SK-N-MC (cell line): ENCODE data around the gene TMEM151A.
A peak's percentile ranks its signal among the peaks of the same experiment; 100 is the strongest.

Experiments
- DNase-seq: peaks from one replicate; pipeline ENCODE4 v3.0.0-alpha.2; 2011; ENCODE audit warnings: low read depth, low spot score
- H3K27ac ChIP-seq: fragments of 200-600 bp; sonication (generic); 2 replicates; pipeline ENCODE4 v1.5.1; 2016; ENCODE audit warnings: mixed run types
- H3K36me3 ChIP-seq: fragments of 200-600 bp; sonication (generic); 2 replicates; pipeline ENCODE4 v1.6.1; 2017; ENCODE audit warnings: antibody characterized with exemption, low read length, mixed read lengths; ENCODE audit not compliant: insufficient read depth
- H3K4me3 ChIP-seq: fragments of 200-600 bp; sonication (generic); 2 replicates; pipeline ENCODE4 v1.5.1; 2016
- H3K9ac ChIP-seq: fragments of 200-600 bp; sonication (generic); 2 replicates; pipeline ENCODE4 v1.8.0; 2017; ENCODE audit warnings: mixed run types, mixed read lengths; ENCODE audit not compliant: insufficient read length
- H3K9me3 ChIP-seq: fragments of 200-600 bp; sonication (generic); 2 replicates; pipeline ENCODE4 v1.6.1; 2017; ENCODE audit warnings: low read depth, mild to moderate bottlenecking, antibody characterized with exemption, low read length, moderate library complexity, mixed read lengths
- EZH2 ChIP-seq: fragments of 200-600 bp; sonication (generic); IDR thresholded peaks from one replicate; pipeline ENCODE4 v1.6.1; 2017; ENCODE audit warnings: antibody characterized with exemption
- FOXP2 ChIP-seq: optimal IDR thresholded peaks from 2 replicates; pipeline ENCODE3; 2011; ENCODE audit warnings: mild to moderate bottlenecking, moderate library complexity; ENCODE audit not compliant: insufficient read depth; ENCODE audit errors: extremely low read length, control extremely low read depth
- POLR2AphosphoS5 ChIP-seq: IDR thresholded peaks from 2 replicates; pipeline ENCODE4 v1.6.1; 2012; ENCODE audit warnings: mild to moderate bottlenecking, low read depth, low read length, borderline replicate concordance

The TMEM151A gene

DNA sequence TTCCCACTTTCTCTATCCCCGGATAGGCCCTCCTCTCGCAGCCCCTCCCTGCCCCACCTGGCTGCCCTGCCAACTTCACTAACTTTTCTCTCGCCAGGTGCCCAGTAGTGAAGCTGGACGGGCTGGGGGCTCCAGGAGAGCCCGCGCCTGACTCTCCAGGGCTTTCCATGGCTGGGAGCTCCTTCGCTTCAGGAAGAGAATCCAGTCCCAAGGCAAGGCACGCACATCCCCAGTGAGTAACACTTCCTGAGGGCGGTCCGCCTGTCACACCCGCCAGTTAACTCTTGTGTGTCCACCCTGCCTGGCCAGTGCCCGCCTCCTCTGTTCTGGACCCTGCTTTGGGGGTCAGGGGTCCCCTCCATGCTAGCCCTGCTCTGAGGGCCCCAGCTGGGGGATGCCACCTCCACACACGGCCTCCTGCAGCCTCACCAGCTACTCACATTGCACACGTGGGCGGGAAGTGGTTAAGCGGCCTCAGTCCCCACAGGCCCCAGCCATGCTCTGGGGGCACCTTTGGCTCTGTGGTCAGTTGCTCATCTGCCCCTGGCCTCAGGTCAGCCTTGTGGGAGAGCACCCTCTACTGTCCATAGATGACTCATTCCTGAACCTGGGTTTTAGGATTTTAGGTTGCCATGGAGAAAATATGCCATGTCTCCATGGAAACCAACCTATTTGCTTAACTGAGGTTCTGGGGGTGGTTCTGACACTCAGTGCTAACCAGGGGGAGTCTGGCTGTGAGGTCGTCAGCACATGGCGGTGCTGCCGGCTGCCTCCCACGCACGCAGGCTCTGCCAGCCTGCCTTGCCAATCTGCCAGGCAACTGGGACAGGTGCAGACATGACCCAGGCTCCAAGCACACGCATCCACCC is 44.8 kb downstream of the TMEM151A start, which contains the start of gene RIN1:
Gene RIN1, minus strand, starts transcription at position 201 of the 869 bp plus-strand sequence. Its CDS starts 32 bp downstream, at position 169.
- DNase-seq = no peak
- Histone ChIP-seq H3K9me3 (no peaks in the 10 kb centered on the region), H3K36me3 (peaks cover 4% of the 10 kb centered on the region; the same call in 1 of the 2 replicates), H3K4me3 (no peak within 1 kb of the TSS), H3K27ac (no peak within 1 kb of the TSS), H3K9ac (no peak within 1 kb of the TSS)
- TF ChIP-seq EZH2 = no peak
- TF ChIP-seq POLR2AphosphoS5 = peak; percentile 46; the same call in 1 of the 2 replicates
- TF ChIP-seq FOXP2 = no peak

DNA sequence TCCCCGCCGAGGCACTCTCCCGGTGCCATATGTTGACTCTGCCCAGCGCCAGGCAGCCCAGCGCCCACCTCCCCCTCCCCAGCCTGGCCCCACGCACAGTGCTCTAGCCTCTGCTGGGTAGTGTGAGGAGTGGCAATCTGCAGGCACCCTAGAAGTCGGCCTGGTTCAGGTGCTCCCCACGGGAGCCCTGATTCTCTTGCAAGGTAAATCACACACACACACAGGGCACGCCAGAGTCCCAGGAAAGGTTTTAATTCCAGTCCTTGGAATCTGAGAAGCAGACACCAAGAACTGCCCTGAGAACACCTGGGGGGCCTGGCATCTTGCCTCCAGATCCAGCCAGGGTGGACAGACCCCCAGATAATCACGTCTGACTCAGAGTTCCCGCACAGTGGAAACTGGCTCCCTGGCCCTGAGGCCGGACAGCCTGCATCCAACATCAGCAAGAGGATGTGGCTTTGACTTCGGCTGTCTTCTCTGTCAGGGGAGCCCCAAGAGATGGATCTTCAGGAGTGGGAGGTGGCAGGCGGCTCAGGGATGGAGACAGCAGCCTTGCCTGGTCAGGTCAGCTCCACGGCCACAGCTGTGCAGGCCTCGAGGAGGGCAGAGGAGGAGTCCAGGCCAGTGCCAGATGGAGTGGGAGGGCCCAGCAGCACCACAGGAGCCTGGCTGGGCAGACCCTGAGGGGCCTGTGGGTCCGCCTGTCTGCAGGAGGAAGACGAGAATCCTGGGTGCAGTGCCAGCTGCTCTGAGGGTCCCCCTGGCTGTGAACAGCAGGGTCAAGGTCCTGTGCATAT is 45.6 kb downstream of the TMEM151A start:
- H3K9ac ChIP-seq = no peak overlapping the region
- DNase-seq = no peak

DNA sequence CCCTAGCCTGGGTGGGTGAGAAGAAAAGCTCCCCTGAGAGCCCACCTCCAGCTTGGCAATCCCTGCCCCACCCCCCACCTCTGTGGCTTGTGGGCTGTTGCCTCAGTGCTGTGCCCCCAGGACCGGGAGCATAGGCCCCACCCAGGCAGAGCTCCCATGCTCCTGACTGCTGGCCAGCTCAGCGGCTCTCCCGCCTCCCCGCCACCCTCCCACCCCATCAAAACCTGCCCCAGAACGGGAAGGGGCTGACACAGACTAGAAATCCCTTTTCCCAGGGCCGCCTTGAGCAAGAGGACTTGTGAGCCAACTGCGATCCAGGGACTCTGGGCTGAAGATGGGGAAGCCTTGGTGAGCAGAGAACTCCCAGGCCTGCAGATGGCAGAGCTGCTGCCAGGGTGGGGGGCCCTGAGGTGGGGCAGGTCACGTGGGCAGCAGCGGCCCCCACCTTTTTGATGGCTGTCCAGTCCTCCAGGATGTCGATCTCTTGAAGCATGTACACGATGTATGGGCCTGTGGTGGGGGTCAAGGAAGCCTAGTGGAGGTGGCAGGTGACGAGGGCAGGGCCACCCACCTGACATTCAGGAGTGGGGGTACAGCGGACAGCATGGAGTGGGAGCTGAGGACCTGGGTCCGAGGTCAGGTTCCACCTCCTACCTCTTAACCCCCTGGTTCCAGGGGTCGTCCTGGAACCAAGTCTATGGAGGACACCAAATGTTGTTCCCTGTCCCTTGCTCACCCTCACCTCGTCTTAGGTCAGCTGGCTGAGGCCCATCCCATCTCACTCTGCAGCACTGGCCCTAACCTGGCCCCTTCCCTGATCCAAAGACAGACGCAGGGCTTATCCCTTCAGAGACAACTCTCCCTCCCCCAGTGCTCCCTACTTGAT is 46.8 kb downstream of the TMEM151A start:
- Histone ChIP-seq H3K9ac (no peak overlapping the region), H3K9me3 (no peaks in the 10 kb centered on the region), H3K36me3 (peaks cover 4% of the 10 kb centered on the region; the same call in 1 of the 2 replicates), H3K4me3 (no peak overlapping the region), H3K27ac (no peak overlapping the region)
- TF ChIP-seq FOXP2 (no peak), EZH2 (no peak), POLR2AphosphoS5 (no peak)
- DNase-seq = no peak

More for the DNA sequence above, 45.6 kb downstream of the TMEM151A start:
- no peak overlapping the region for H3K4me3 ChIP-seq
- no peak overlapping the region for H3K27ac ChIP-seq
- H3K9me3 ChIP-seq = no peaks in the 10 kb centered on the region
- TF ChIP-seq FOXP2 (no peak), EZH2 (no peak), POLR2AphosphoS5 (no peak)
- peaks cover 4% of the 10 kb centered on the region; the same call in 1 of the 2 replicates for H3K36me3 ChIP-seq

DNA sequence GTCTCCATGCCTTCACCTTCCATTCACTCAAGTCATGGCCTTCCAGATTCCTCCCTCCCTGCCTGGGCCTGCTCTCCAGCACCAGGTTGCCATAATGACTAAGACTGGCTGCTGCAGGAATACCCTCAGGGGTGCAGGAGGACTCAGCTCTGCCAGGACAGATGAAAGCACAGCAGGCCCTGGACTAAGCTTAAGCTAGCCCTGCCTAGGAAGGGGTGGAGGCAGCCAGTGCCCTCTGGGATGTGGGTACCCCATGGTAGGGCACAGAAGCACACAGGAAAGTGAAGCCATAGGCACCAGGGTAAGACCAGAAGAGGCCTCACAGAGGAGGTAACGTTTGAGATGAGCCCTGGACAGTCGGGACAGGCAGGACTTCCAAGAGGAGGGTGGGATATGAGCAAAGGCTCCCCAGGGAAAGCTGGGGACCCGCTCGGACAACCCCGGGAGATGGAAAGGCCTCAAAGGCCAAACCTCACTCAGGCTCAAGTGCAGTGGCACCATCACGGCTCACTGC is 47.5 kb downstream of the TMEM151A start:
- H3K4me3 ChIP-seq = no peak overlapping the region
- no peak for DNase-seq
- peaks cover 4% of the 10 kb centered on the region; the same call in 1 of the 2 replicates for H3K36me3 ChIP-seq
- no peak overlapping the region for H3K27ac ChIP-seq
- no peaks in the 10 kb centered on the region for H3K9me3 ChIP-seq
- no peak overlapping the region for H3K9ac ChIP-seq
- no peak for TF ChIP-seq POLR2AphosphoS5
- no peak for TF ChIP-seq EZH2
- no peak for TF ChIP-seq FOXP2

DNA sequence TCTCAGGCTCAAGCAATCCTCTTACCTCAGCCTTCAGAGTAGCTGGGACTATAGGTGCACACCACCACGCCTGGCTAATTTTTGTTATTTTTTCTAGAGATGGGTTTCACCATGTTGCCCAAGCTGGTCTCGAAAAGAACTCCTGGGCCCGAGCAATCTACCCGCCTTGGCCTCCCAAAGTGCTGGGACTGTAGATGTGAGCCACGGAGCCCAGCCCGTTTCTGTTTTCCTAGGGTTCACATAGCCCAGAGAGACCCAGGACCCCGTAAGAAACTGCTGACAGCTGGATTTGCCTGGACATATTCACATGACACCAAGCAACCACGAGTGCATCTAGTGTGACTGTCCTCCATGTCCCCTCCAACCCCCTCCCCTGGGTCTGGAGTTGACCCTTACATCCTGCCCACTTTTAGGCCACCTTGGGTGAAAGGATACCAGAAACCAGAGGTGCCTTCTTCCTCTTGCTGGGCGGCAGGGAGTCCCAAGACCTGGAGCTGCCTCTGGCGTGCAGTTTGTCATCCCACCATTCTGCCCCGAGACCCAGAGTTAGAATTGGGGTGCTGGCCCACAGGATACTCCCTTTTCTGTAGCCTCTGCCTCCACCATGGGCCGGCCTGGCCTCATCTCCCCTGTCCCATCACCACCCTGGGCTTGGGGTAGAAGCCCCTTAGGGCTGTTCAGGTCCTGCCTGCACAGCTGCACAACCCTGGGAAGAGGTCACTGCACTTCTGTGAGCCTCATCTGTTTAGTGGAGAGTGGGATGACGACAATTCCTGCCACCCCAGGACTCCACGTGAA is 48.2 kb downstream of the TMEM151A start:
- no peak for TF ChIP-seq POLR2AphosphoS5
- TF ChIP-seq FOXP2 = no peak
- TF ChIP-seq EZH2 = no peak
- Histone ChIP-seq H3K4me3 (no peak overlapping the region), H3K27ac (no peak overlapping the region), H3K36me3 (peaks cover 4% of the 10 kb centered on the region; the same call in 1 of the 2 replicates), H3K9me3 (no peaks in the 10 kb centered on the region), H3K9ac (no peak overlapping the region)
- no peak for DNase-seq

DNA sequence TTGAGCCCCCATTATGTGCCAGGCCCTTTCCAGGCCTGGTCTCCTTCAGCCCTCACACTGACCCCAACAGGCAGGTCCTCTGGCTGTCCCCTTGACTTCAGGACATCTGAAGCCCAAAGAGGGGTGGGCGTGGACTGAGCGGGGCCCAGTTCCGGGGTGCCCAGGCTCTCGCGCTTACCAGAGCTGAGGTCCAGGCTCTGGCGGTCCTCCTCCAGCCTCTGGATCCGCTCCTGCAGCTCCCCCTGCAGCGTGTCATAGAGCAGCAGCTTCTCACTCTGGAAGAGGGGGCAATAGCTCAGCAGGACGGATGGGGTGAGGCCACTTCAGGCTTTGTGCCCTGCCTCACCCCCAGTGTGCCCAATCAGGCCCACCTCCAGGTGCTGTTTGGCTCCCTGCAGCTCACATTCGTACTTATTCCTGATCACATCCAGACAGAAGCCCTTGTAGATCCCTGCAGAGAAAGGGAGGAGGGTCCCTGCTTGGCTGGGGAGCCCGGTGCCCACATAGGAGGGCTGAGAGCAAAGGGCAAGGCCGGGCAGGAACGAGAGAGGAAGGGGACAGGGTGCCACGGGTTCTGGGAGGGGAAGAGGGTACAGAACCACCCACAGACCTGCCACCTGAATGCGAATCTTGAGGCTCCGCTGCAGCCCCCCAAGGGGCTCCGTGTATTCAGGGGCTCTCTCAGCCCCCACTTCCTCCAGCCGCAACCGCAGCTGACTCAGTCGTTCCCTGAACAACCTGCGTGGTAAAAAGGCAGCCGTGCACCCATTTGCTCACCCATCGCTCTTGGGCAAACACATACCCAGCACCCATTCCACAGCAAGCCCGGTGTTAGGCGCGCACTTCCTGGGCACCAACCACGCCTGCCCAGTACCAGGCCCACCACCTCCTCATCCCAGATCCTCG is 49.2 kb downstream of the TMEM151A start:
- Histone ChIP-seq H3K9me3 (no peaks in the 10 kb centered on the region), H3K4me3 (no peak overlapping the region), H3K9ac (no peak overlapping the region), H3K27ac (no peak overlapping the region), H3K36me3 (peaks cover 4% of the 10 kb centered on the region; the same call in 1 of the 2 replicates)
- TF ChIP-seq POLR2AphosphoS5 (no peak), FOXP2 (no peak), EZH2 (no peak)
- DNase-seq = no peak
